Neural progenitor cell (in vitro differentiated cells): Measurements from ENCODE around the gene HNRNPDL.

Source experiments
- EZH2 ChIP-seq: fragments of 200-600 bp; sonication (generic); IDR thresholded peaks from 2 replicates; pipeline ENCODE4 v1.6.1; 2017; ENCODE audit warnings: antibody characterized with exemption, mild to moderate bottlenecking, moderate library complexity
- EZH2phosphoT487 ChIP-seq: fragments of 200-600 bp; sonication (generic); IDR thresholded peaks from 2 replicates; pipeline ENCODE4 v1.6.1; 2017; ENCODE audit warnings: antibody characterized with exemption
- TF ChIP-seq, protein P1 (sequence below): fragments of 200-600 bp; sonication (generic); IDR thresholded peaks from 2 replicates; pipeline ENCODE4 v1.5.1; 2017; ENCODE audit warnings: antibody characterized with exemption, mild to moderate bottlenecking

DNA sequence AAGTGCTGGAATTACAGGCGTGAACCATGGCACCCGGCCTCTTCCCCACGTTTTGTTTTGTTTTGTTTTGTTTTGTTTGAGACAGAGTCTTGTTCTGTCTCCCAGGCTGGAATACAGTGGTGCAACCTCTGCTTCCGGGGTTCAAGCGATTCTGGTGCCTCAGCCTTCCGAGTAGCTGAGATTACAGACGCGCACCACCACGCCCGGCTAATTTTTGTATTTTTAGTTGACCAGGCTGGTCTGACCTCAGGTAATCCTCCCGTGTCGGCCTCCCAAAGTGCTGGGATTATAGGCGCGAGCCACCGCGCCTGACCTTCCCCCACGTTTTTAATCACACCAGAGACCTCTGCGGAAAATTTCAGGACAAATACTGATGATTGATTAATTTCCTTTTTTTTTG lies 2.3 kb upstream of the HNRNPDL start:
- TF ChIP-seq, protein P1, sequence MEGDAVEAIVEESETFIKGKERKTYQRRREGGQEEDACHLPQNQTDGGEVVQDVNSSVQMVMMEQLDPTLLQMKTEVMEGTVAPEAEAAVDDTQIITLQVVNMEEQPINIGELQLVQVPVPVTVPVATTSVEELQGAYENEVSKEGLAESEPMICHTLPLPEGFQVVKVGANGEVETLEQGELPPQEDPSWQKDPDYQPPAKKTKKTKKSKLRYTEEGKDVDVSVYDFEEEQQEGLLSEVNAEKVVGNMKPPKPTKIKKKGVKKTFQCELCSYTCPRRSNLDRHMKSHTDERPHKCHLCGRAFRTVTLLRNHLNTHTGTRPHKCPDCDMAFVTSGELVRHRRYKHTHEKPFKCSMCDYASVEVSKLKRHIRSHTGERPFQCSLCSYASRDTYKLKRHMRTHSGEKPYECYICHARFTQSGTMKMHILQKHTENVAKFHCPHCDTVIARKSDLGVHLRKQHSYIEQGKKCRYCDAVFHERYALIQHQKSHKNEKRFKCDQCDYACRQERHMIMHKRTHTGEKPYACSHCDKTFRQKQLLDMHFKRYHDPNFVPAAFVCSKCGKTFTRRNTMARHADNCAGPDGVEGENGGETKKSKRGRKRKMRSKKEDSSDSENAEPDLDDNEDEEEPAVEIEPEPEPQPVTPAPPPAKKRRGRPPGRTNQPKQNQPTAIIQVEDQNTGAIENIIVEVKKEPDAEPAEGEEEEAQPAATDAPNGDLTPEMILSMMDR = no peak
- TF ChIP-seq EZH2 (no peak), EZH2phosphoT487 (no peak)
